HEK293T (cell line): ENCODE results near the gene FOXN4.

Experiments used
- CTCF ChIA-PET: fragments of 350-600 bp; formaldehyde crosslinking; extraction: SDS; loops from one replicate; lab custom pipeline; 2021; ENCODE audit warnings: antibody characterized with exemption, inconsistent platforms; lab: Yijun Ruan, JAX
- POLR2A ChIA-PET: fragments of 350-600 bp; formaldehyde crosslinking; extraction: SDS; loops from one replicate; lab custom pipeline; 2020; ENCODE audit warnings: antibody characterized with exemption, inconsistent platforms; lab: Yijun Ruan, JAX
- DNase-seq: peaks from one replicate; pipeline ENCODE4 v3.0.0; 2012; ENCODE audit warnings: mixed read lengths; ENCODE audit errors: extremely low spot score
- ARNT ChIP-seq: fragments of 450-650 bp; IDR thresholded peaks from 2 replicates; pipeline ENCODE4 v1.6.1; 2017; ENCODE audit warnings: mild to moderate bottlenecking
- BHLHE40 ChIP-seq: fragments of 450-650 bp; IDR thresholded peaks from 2 replicates; pipeline ENCODE4 v1.6.1; 2016; ENCODE audit warnings: mild to moderate bottlenecking, moderate library complexity, borderline replicate concordance
- CTBP1 ChIP-seq: fragments of 450-650 bp; IDR thresholded peaks from 2 replicates; pipeline ENCODE4 v1.6.1; 2016; ENCODE audit warnings: borderline replicate concordance
- ELF4 ChIP-seq: fragments of 450-650 bp; IDR thresholded peaks from 2 replicates; pipeline ENCODE4 v1.6.1; 2017; ENCODE audit warnings: antibody characterized with exemption
- FOXA1 ChIP-seq: fragments of 450-650 bp; IDR thresholded peaks from 2 replicates; pipeline ENCODE4 v1.6.1; 2016; ENCODE audit warnings: mild to moderate bottlenecking
- FOXK2 ChIP-seq: fragments of 450-650 bp; IDR thresholded peaks from 2 replicates; pipeline ENCODE4 v1.6.1; 2016; ENCODE audit warnings: mild to moderate bottlenecking
- FOXM1 ChIP-seq: fragments of 450-650 bp; IDR thresholded peaks from 2 replicates; pipeline ENCODE4 v1.6.1; 2017; ENCODE audit warnings: mild to moderate bottlenecking, borderline replicate concordance
- HDGF ChIP-seq: fragments of 450-650 bp; IDR thresholded peaks from 2 replicates; pipeline ENCODE4 v1.6.1; 2017; ENCODE audit warnings: antibody characterized with exemption, borderline replicate concordance
- L3MBTL2 ChIP-seq: fragments of 450-650 bp; conservative IDR thresholded peaks from 2 replicates; pipeline ENCODE4 v1.6.1; 2016; ENCODE audit warnings: mild to moderate bottlenecking
- LEF1 ChIP-seq: fragments of 450-650 bp; IDR thresholded peaks from 2 replicates; pipeline ENCODE4 v1.6.1; 2017; ENCODE audit warnings: mild to moderate bottlenecking, borderline replicate concordance
- NFRKB ChIP-seq: fragments of 450-650 bp; IDR thresholded peaks from 2 replicates; pipeline ENCODE4 v1.6.1; 2016; ENCODE audit warnings: mild to moderate bottlenecking, moderate library complexity
- SP1 ChIP-seq: fragments of 450-650 bp; IDR thresholded peaks from 2 replicates; pipeline ENCODE4 v1.6.1; 2017
- SUZ12 ChIP-seq: fragments of 450-650 bp; IDR thresholded peaks from 2 replicates; pipeline ENCODE4 v1.6.1; 2016; ENCODE audit warnings: mild to moderate bottlenecking
- TARDBP ChIP-seq: fragments of 450-650 bp; IDR thresholded peaks from 2 replicates; pipeline ENCODE4 v1.6.1; 2016
- ZNF384 ChIP-seq: fragments of 450-650 bp; IDR thresholded peaks from 2 replicates; pipeline ENCODE4 v1.6.1; 2016
- TF ChIP-seq, protein P1 (sequence below): fragments of 450-650 bp; IDR thresholded peaks from 2 replicates; pipeline ENCODE4 v1.6.1; 2016

FOXN4 gene

DNA sequence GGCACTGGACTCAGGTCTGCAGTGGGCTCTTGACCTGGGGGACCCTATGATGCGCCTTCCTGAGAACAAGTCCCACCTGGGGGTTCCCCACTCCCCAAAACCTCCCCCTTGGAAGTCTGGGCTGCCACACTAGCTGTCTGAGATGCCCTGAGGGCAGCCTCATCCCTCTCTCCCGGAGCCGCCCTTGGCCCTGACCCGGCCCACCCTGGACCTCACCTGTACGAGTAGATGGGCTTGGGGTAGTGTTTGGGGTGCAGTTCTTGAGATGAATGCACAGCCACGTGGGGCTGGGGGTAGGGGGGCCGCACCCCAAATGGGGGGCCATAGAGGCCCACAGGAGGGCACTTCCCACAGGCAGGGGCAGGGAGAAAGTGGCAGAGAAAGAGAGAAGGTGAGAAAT lies 21.9 kb downstream of the FOXN4 start:
- CTCF ChIA-PET, result no interaction called here
- POLR2A ChIA-PET, result no interaction called here
- TF ChIP-seq SP1 (no peak), L3MBTL2 (no peak), TARDBP (no peak), FOXM1 (no peak), LEF1 (no peak), ELF4 (no peak), FOXA1 (no peak), FOXK2 (no peak), HDGF (no peak), ZNF384 (no peak), BHLHE40 (no peak), NFRKB (no peak), CTBP1 (no peak), SUZ12 (no peak)
- TF ChIP-seq, protein P1, sequence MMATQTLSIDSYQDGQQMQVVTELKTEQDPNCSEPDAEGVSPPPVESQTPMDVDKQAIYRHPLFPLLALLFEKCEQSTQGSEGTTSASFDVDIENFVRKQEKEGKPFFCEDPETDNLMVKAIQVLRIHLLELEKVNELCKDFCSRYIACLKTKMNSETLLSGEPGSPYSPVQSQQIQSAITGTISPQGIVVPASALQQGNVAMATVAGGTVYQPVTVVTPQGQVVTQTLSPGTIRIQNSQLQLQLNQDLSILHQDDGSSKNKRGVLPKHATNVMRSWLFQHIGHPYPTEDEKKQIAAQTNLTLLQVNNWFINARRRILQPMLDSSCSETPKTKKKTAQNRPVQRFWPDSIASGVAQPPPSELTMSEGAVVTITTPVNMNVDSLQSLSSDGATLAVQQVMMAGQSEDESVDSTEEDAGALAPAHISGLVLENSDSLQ, result no peak
- no peak for DNase-seq

DNA sequence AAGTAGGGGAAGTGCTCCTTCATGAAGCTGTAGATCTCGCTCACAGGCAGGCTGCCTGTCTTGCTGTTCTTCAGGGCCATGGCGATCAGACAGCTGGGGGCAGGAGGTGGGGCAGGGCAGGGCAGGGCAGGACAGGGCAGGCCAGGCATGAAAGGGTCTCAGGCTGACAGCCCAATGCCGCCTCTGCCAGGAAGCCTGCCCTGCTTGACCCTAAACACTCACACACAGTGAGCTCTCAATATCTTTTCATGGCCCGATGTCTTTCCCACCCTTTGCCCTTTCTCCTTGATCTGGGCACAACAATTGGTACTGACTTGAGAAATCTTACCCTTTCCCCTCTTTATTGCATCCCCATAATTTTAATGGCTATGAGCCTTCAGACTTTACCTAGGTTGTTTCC lies 22.4 kb downstream of the FOXN4 start:
- no peak for TF ChIP-seq SP1
- no peak for DNase-seq
- CTCF ChIA-PET, result no interaction called here
- POLR2A ChIA-PET, result no interaction called here

DNA sequence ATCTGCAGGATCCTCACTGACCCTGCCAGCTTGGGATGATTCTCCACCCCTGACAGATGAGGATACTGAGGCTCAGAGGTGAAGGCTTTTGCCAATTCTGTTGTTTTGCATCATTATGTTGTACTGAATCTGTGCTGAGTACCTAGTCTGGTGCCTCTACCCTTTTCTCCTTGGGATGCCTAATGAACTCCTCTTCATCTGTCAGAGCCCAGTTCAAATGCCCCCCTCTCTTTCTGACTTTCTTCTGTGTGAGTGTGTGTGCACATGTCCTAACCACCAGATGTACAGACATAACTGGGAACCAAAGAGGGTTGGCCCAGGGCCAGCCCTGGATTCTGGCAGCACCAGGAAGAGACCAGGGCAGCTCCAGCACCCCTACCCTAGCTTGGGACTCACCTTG lies 22.8 kb downstream of the FOXN4 start:
- DNase-seq, result no peak
- POLR2A ChIA-PET, result no interaction called here
- CTCF ChIA-PET, result interaction anchor here (0.7 kb wide), 1 partner anchor 22 kb away, joined by 3 read pairs; no protein-coding TSS in a partner anchor
- TF ChIP-seq LEF1 (no peak), SP1 (no peak), SUZ12 (no peak), FOXK2 (no peak), NFRKB (no peak), CTBP1 (no peak), FOXM1 (no peak), HDGF (no peak), FOXA1 (no peak), ELF4 (no peak), BHLHE40 (no peak), L3MBTL2 (no peak), TARDBP (no peak), ZNF384 (no peak), ARNT (no peak)
- TF ChIP-seq, protein P1, result no peak

DNA sequence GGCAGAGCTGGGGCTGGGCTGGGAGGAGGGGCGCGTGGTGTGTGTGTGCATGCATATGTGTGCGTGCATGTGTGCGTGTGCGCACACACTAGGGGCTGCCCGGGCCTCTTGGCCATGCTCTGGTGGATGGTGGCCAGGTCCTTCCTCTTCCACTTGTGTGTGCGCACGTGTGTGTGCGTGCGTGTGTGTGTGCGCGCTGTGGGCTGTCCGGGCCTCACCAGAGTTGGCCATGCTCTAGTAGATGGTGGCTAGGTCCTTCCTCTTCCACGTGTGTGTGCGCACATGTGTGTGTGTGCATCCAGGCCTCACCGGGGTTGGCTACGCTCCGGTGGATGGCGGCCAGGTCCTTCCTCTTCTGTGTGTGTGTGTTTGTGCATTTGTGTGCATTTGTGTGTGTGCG lies 24.7 kb downstream of the FOXN4 start:
- ChIA-PET POLR2A (no interaction called here), CTCF (no interaction called here)
- TF ChIP-seq CTBP1, result no peak
- TF ChIP-seq, protein P1, result no peak
- DNase-seq, result no peak

DNA sequence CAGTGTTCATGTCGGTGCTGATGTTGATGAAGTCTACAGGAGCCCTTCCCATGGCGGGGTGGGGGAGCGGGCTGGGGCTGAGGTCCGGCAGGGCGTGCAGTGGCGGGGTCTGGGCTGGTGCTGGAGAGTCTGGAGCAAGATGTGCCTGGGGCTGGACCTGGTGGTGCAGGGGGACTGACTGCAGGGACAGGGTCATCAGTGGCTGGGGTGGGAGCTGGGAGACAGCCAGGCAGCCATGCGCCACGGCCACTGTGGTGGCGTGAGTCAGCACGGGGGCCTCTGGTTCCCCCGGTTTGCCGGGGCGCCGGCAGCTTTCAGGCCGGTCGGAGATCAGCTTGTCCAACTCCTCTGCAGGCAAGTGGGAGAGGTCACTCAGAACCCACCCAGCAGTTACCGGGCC lies 27.6 kb downstream of the FOXN4 start:
- ChIA-PET CTCF (no interaction called here), POLR2A (no interaction called here)
- DNase-seq, result no peak
- TF ChIP-seq LEF1, result no peak
- TF ChIP-seq BHLHE40, result no peak

DNA sequence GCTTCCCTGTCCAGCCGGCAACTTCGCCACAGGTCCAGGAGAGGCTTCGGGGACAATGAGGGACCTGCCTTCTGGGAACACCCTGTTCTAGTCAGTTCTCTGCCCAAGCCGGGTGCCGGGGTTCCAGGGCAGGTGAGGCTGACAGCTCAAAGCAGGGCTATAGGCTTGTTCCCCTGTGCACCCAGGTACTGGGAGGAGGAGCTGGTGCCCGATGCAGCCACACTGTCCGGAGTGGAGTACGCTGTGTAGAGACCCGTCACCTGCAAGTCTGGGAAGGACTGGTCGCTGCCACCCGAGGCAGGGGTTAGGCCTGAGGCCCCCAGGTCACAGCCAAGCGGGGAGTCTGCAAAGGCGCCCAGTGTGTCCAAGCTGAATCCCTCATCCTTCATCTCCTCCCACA lies 29.6 kb downstream of the FOXN4 start:
- CTCF ChIA-PET, result interaction anchor here (1.6 kb wide), 1 partner anchor 114 kb away, joined by 4 read pairs; no protein-coding TSS in a partner anchor
- TF ChIP-seq BHLHE40 (no peak), FOXA1 (no peak), FOXM1 (no peak), HDGF (no peak), ARNT (no peak), ELF4 (no peak), FOXK2 (no peak), SP1 (no peak), LEF1 (no peak), TARDBP (no peak), CTBP1 (no peak), SUZ12 (no peak)
- TF ChIP-seq, protein P1, result no peak
- DNase-seq, result no peak
- POLR2A ChIA-PET, result no interaction called here

DNA sequence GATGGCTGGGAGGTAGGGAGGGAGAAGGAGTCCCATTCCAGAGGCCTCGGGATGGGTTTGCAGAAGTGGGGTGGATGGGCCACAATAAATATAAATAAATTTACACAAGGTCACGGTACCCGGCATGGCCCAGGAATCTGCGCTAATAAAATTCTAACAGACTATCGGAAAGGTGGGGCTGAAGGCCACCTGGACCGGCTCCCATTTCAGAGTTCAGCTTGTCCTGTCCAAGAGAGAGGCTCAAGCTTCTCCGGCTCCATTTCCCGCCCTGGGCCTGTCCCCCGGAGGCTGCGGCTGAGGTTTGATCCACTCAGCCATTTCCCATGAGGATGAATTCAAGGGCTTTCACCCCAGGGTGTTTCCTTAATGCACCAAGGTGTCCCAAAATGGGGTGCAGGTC lies 30.2 kb downstream of the FOXN4 start:
- DNase-seq, result no peak
- ChIA-PET CTCF (interaction anchor here (0.5 to 1.6 kb wide), 3 partner anchors 57 to 1603 kb away, joined by 3 to 4 read pairs (median 3); no protein-coding TSS in a partner anchor), POLR2A (no interaction called here)
- no peak for TF ChIP-seq SUZ12
- TF ChIP-seq BHLHE40, result no peak
- no peak for TF ChIP-seq ZNF384
